BJ (cell line): ENCODE results near the gene GREM2. TPM values are rescaled to one million over a fixed set of nuclear protein-coding genes. Genes with fewer than 3 reads are reported as not detected.

Experiments
- CTCF ChIA-PET: fragments of 350-600 bp; formaldehyde crosslinking; extraction: SDS; loops from one replicate; lab custom pipeline; 2021; ENCODE audit warnings: antibody characterized with exemption, inconsistent platforms; lab: Yijun Ruan, JAX
- POLR2A ChIA-PET: fragments of 300-600 bp; sonication (Branson Sonifier 250); formaldehyde crosslinking; extraction: SDS; loops from one replicate; lab custom pipeline; 2021; ENCODE audit warnings: antibody characterized with exemption; lab: Charles Lee
- DNase-seq: peaks from one replicate; pipeline ENCODE4 v3.0.0-alpha.2; 2011; ENCODE audit warnings: low read depth
- H3K27me3 ChIP-seq: 2 replicates; pipeline ENCODE4 v1.6.0; 2011; ENCODE audit warnings: low read length; ENCODE audit not compliant: control insufficient read depth, insufficient read depth
- H3K36me3 ChIP-seq: 2 replicates; pipeline ENCODE4 v1.5.1; 2011; ENCODE audit warnings: low read length; ENCODE audit not compliant: control insufficient read depth, insufficient read depth
- H3K4me3 ChIP-seq: 2 replicates; pipeline ENCODE4 v1.5.1; 2011; ENCODE audit warnings: low read depth, mild to moderate bottlenecking, control low read depth, low read length
- polyA plus RNA-seq: library from polyadenylated mRNA; depleted of rRNA; stranded (reverse); fragments of >200 nt; gene quantifications from 2 replicates; pipeline ENCODE4 v1.2.3, GENCODE V29; 2011
- TF ChIP-seq, protein P1 (sequence below): IDR thresholded peaks from 2 replicates; pipeline ENCODE4 v1.5.1; 2011; ENCODE audit warnings: low read depth, mild to moderate bottlenecking, control low read depth, inconsistent platforms, low read length, moderate library complexity; ENCODE audit not compliant: insufficient read depth

The GREM2 gene
- polyA plus RNA-seq, 1 experiment = 5.6 TPM

DNA sequence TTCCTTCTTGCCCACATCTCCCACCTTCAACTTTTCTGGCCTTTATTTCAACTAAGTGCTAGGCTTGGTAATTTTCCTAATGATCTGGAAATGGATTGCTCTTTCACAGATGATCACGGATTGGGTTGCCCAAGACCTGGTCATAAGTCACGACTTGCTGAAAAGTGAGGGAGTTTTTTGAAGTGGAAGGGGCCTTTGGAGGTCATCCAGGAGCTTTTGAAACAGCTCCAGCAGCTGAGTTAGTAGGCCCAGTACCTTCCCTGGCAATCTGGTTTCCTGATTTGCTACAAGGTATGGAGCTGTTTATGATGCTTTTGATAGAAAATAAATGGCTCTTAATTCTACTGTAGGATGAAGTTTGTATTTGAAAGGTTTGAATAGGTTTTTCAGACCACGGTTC, 20.4 kb downstream of the GREM2 start:
- TF ChIP-seq, protein P1, sequence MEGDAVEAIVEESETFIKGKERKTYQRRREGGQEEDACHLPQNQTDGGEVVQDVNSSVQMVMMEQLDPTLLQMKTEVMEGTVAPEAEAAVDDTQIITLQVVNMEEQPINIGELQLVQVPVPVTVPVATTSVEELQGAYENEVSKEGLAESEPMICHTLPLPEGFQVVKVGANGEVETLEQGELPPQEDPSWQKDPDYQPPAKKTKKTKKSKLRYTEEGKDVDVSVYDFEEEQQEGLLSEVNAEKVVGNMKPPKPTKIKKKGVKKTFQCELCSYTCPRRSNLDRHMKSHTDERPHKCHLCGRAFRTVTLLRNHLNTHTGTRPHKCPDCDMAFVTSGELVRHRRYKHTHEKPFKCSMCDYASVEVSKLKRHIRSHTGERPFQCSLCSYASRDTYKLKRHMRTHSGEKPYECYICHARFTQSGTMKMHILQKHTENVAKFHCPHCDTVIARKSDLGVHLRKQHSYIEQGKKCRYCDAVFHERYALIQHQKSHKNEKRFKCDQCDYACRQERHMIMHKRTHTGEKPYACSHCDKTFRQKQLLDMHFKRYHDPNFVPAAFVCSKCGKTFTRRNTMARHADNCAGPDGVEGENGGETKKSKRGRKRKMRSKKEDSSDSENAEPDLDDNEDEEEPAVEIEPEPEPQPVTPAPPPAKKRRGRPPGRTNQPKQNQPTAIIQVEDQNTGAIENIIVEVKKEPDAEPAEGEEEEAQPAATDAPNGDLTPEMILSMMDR = no peak
- Histone ChIP-seq H3K36me3 (no peaks in the 10 kb centered on the region), H3K4me3 (no peak overlapping the region), H3K27me3 (no peaks in the 10 kb centered on the region)
- DNase-seq = no peak
- ChIA-PET CTCF (no interaction called here), POLR2A (no interaction called here)

DNA sequence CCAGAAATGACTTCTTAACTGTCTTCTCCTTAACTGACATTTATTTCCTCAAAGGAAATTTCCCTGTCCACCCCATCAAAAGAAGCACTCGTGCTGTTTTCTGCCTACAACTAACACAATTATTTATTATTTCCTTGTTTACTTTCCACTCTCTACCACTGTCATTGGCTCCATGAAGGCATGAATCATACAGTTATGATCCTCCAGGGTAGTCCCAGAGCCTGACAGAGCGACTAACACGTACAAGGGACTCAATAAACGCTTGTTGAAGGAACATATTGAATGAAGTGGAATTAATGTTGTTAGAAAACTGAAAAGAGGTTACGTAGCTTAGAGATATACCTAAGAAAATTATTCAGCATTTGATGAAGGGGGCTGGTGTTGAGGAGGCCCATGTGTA, 20.9 kb downstream of the GREM2 start:
- CTCF ChIA-PET = no interaction called here
- POLR2A ChIA-PET = no interaction called here

DNA sequence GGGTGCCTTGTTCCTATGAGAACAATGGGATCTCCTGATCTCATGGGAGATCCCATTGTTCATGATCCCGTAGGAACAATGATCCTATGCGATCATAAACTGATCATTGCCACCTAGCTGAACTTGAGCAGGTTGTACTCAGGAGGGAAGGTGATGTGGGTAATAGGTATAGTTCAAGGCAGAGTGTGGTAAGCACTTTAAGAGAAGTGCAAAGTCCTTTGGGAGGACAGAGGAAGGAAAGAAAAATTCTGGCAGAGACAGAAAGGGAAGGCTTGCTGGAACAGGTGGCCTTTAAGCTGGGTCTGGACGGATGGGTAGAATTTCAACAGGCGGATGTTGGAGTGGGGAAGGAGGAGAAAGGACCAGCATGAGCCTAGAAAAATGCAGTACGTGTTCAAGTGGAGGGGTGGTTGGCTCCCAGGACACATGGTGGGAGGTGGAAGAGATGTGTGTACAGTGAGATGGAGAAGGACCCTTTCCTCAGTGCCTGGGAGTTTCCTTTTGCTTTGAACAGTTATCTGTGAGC, 22.3 kb downstream of the GREM2 start:
- no peaks in the 10 kb centered on the region for H3K36me3 ChIP-seq
- CTCF ChIA-PET = no interaction called here

More for the DNA sequence above, 20.9 kb downstream of the GREM2 start:
- Histone ChIP-seq H3K36me3 (no peaks in the 10 kb centered on the region), H3K27me3 (no peaks in the 10 kb centered on the region), H3K4me3 (no peak overlapping the region)
- no peak for DNase-seq
- TF ChIP-seq, protein P1 = no peak

DNA sequence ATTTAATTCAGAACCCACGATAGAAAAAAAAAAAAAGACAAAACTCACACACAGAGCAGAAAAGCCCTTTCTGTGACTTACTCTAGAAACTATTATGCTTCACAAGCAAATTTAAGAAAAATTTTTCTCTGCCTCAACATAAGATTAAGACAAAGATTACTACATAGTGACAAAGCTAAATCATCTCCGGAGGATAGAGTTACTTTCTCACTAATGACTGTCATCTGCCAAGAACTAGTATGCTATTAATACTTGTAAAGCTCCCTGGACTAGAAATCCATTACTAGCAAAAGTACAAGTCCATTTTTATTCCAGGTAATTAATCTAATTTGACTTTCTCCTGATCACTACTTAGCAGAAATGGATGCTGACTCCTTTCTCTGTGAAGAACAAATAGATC, 25.9 kb downstream of the GREM2 start:
- CTCF ChIA-PET = interaction anchor here (0.6 to 1.2 kb wide), 2 partner anchors 21 to 280 kb away, joined by 3 read pairs; no protein-coding TSS in a partner anchor
- H3K4me3 ChIP-seq = no peak overlapping the region
- TF ChIP-seq, protein P1 = no peak
- no peaks in the 10 kb centered on the region for H3K27me3 ChIP-seq
- no peaks in the 10 kb centered on the region for H3K36me3 ChIP-seq
- no peak for DNase-seq
- POLR2A ChIA-PET = no interaction called here

More for the DNA sequence above, 22.3 kb downstream of the GREM2 start:
- POLR2A ChIA-PET = interaction anchor here (0.5 kb wide), 1 partner anchor 1421 kb away, joined by 5 read pairs; no protein-coding TSS in a partner anchor
- Histone ChIP-seq H3K27me3 (no peaks in the 10 kb centered on the region), H3K4me3 (no peak overlapping the region)
- TF ChIP-seq, protein P1 = no peak
- DNase-seq = no peak

DNA sequence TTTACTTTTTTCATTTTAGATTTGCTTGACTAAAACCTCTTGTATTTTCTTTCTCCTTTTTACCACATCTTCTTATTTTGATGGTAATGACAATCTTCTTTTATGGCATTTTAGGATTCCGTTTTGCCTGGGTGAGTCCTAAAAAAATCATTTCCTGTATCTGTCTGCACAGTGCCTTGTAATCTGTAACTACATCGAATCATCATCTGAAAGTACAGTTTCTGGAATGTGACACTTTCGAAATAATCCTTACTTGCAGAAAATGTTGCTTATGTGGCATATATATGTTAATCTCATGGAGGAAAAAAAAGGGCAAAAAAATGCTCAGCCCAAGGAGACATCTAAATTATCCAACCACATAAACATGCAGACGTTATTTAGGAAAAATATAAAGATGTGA, 29.0 kb downstream of the GREM2 start:
- H3K4me3 ChIP-seq = no peak overlapping the region
- POLR2A ChIA-PET = no interaction called here

More for the DNA sequence above, 29.0 kb downstream of the GREM2 start:
- no peaks in the 10 kb centered on the region for H3K27me3 ChIP-seq
- TF ChIP-seq, protein P1 = no peak
- no peaks in the 10 kb centered on the region for H3K36me3 ChIP-seq
- CTCF ChIA-PET = no interaction called here
- DNase-seq = no peak
